T-helper 1 cell treated with Interleukin-12 subunit alpha and Interleukin-12 subunit beta and Interleukin-4 antibody, amounts not matched to agents 30 μg/mL and 1 μg/mL, for 36 hours (primary cell): ENCODE results near the gene KYAT1.
A peak's percentile ranks its signal among the peaks of the same experiment; 100 is the strongest.

Source experiments
- H3K27ac Mint-ChIP-seq: one replicate; pipeline ENCODE4 v1.8.0; 2021; ENCODE audit warnings: mild to moderate bottlenecking, mixed read lengths
- H3K27me3 Mint-ChIP-seq: one replicate; pipeline ENCODE4 v1.8.0; 2021; ENCODE audit warnings: low read depth, mixed read lengths
- H3K36me3 Mint-ChIP-seq: one replicate; pipeline ENCODE4 v1.8.0; 2021; ENCODE audit warnings: low read depth, mixed read lengths
- H3K4me1 Mint-ChIP-seq: one replicate; pipeline ENCODE4 v1.8.0; 2021; ENCODE audit warnings: low read depth, mixed read lengths
- H3K4me3 Mint-ChIP-seq: one replicate; pipeline ENCODE4 v1.8.0; 2021; ENCODE audit warnings: mild to moderate bottlenecking, moderate library complexity, mixed read lengths
- H3K9me3 Mint-ChIP-seq: one replicate; pipeline ENCODE4 v1.8.0; 2021; ENCODE audit warnings: mixed read lengths

Gene KYAT1

GRCh38 chr9:128828267-128828666 lies 53.5 kb downstream of the KYAT1 start:
- H3K27ac Mint-ChIP-seq = peak overlapping the region; percentile 52
- no peaks in the 10 kb centered on the region for H3K27me3 Mint-ChIP-seq
- no peaks in the 10 kb centered on the region for H3K9me3 Mint-ChIP-seq
- H3K4me1 Mint-ChIP-seq = peaks cover 15% of the 10 kb centered on the region
- peak overlapping the region; percentile 93 for H3K4me3 Mint-ChIP-seq
- peaks cover 21% of the 10 kb centered on the region for H3K36me3 Mint-ChIP-seq

- no peaks in the 10 kb centered on the region for H3K9me3 Mint-ChIP-seq
- no peak overlapping the region for H3K27ac Mint-ChIP-seq
- no peaks in the 10 kb centered on the region for H3K27me3 Mint-ChIP-seq
- H3K4me1 Mint-ChIP-seq = peaks cover 18% of the 10 kb centered on the region
- no peak overlapping the region for H3K4me3 Mint-ChIP-seq
- peaks cover 30% of the 10 kb centered on the region for H3K36me3 Mint-ChIP-seq
Measured at GRCh38 chr9:128825923-128826700, 55.6 kb downstream of the KYAT1 start.

GRCh38 chr9:128824911-128825310 lies 56.8 kb downstream of the KYAT1 start:
- H3K9me3 Mint-ChIP-seq = no peaks in the 10 kb centered on the region
- H3K36me3 Mint-ChIP-seq = peaks cover 30% of the 10 kb centered on the region
- H3K27ac Mint-ChIP-seq = no peak overlapping the region
- H3K4me3 Mint-ChIP-seq = no peak overlapping the region
- H3K4me1 Mint-ChIP-seq = peaks cover 18% of the 10 kb centered on the region
- H3K27me3 Mint-ChIP-seq = no peaks in the 10 kb centered on the region

GRCh38 chr9:128823903-128824406 lies 57.8 kb downstream of the KYAT1 start:
- no peak overlapping the region for H3K27ac Mint-ChIP-seq
- H3K4me1 Mint-ChIP-seq = peaks cover 13% of the 10 kb centered on the region
- no peaks in the 10 kb centered on the region for H3K27me3 Mint-ChIP-seq
- H3K4me3 Mint-ChIP-seq = no peak overlapping the region
- no peaks in the 10 kb centered on the region for H3K9me3 Mint-ChIP-seq
- peaks cover 25% of the 10 kb centered on the region for H3K36me3 Mint-ChIP-seq

GRCh38 chr9:128823362-128823902 lies 58.3 kb downstream of the KYAT1 start:
- Mint-ChIP-seq H3K27me3 (no peaks in the 10 kb centered on the region), H3K27ac (no peak overlapping the region), H3K4me3 (no peak overlapping the region), H3K36me3 (peaks cover 23% of the 10 kb centered on the region), H3K4me1 (peaks cover 8% of the 10 kb centered on the region), H3K9me3 (no peaks in the 10 kb centered on the region)

GRCh38 chr9:128822407-128823042 lies 59.2 kb downstream of the KYAT1 start:
- peaks cover 6% of the 10 kb centered on the region for H3K4me1 Mint-ChIP-seq
- no peaks in the 10 kb centered on the region for H3K27me3 Mint-ChIP-seq
- H3K4me3 Mint-ChIP-seq = no peak overlapping the region
- H3K36me3 Mint-ChIP-seq = peaks cover 20% of the 10 kb centered on the region
- H3K9me3 Mint-ChIP-seq = no peaks in the 10 kb centered on the region
- no peak overlapping the region for H3K27ac Mint-ChIP-seq

- Mint-ChIP-seq H3K27ac (no peak overlapping the region), H3K27me3 (no peaks in the 10 kb centered on the region), H3K4me3 (no peak overlapping the region), H3K36me3 (peaks cover 14% of the 10 kb centered on the region), H3K9me3 (no peaks in the 10 kb centered on the region), H3K4me1 (peaks cover 5% of the 10 kb centered on the region)
Measured at GRCh38 chr9:128821584-128822406, 60.0 kb downstream of the KYAT1 start.

GRCh38 chr9:128820665-128821583 lies 60.8 kb downstream of the KYAT1 start:
- Mint-ChIP-seq H3K9me3 (no peaks in the 10 kb centered on the region), H3K4me1 (peaks cover 5% of the 10 kb centered on the region), H3K27ac (no peak overlapping the region), H3K36me3 (peaks cover 13% of the 10 kb centered on the region), H3K27me3 (no peaks in the 10 kb centered on the region), H3K4me3 (peak overlapping the region; percentile 17)

- H3K4me1 Mint-ChIP-seq = peaks cover 5% of the 10 kb centered on the region
- H3K36me3 Mint-ChIP-seq = peaks cover 13% of the 10 kb centered on the region
- H3K27me3 Mint-ChIP-seq = no peaks in the 10 kb centered on the region
- peak overlapping the region; percentile 34 for H3K4me3 Mint-ChIP-seq
- H3K27ac Mint-ChIP-seq = no peak overlapping the region
- no peaks in the 10 kb centered on the region for H3K9me3 Mint-ChIP-seq
Measured at GRCh38 chr9:128819716-128820664, 61.8 kb downstream of the KYAT1 start.

GRCh38 chr9:128818839-128819715 lies 62.7 kb downstream of the KYAT1 start:
- peaks cover 5% of the 10 kb centered on the region for H3K4me1 Mint-ChIP-seq
- H3K4me3 Mint-ChIP-seq = peak overlapping the region; percentile 72
- peaks cover 10% of the 10 kb centered on the region for H3K36me3 Mint-ChIP-seq
- no peaks in the 10 kb centered on the region for H3K9me3 Mint-ChIP-seq
- peak overlapping the region; percentile 80 for H3K27ac Mint-ChIP-seq
- H3K27me3 Mint-ChIP-seq = no peaks in the 10 kb centered on the region

GRCh38 chr9:128818099-128818838 lies 63.5 kb downstream of the KYAT1 start, which contains the start of gene ENDOG:
TSS of gene ENDOG (plus strand) at chr9:128818500. CDS start at chr9:128818685, 185 bp downstream.
- H3K9me3 Mint-ChIP-seq = no peaks in the 10 kb centered on the region
- peak within 1 kb of the TSS; percentile 82 for H3K4me3 Mint-ChIP-seq
- no peaks in the 10 kb centered on the region for H3K27me3 Mint-ChIP-seq
- peak within 1 kb of the TSS; percentile 80 for H3K27ac Mint-ChIP-seq
- peaks cover 5% of the 10 kb centered on the region for H3K4me1 Mint-ChIP-seq
- H3K36me3 Mint-ChIP-seq = peaks cover 9% of the 10 kb centered on the region
